Medulla oblongata (tissue), 1 donor: ENCODE measurements around the gene FAM83D.
"Not testable (repeated sequence)": the region's sequence is repeated elsewhere in the genome, so short reads cannot be mapped to it uniquely, and the experiment has no call there.

Source experiments
- DNase-seq: peaks from one replicate; pipeline ENCODE4 v3.0.0-alpha.2; 2015; ENCODE audit errors: extremely low spot score

FAM83D gene

GRCh38 chr20:38932457-38933120 lies 6.4 kb downstream of the FAM83D start:
- no peak for DNase-seq

GRCh38 chr20:38934530-38934929 lies 8.3 kb downstream of the FAM83D start:
- DNase-seq, result no peak

- no peak for DNase-seq
These were observed 9.1 kb downstream of the FAM83D start for GRCh38 chr20:38935285-38935684.

GRCh38 chr20:38935967-38936407 lies 9.8 kb downstream of the FAM83D start:
- no peak for DNase-seq

- no peak for DNase-seq
These were observed 10.8 kb downstream of the FAM83D start for GRCh38 chr20:38937000-38937399.

GRCh38 chr20:38937978-38938473 lies 11.8 kb downstream of the FAM83D start:
- no peak for DNase-seq

GRCh38 chr20:38939686-38940085 lies 13.5 kb downstream of the FAM83D start:
- no peak for DNase-seq

GRCh38 chr20:38940644-38941043 lies 14.4 kb downstream of the FAM83D start:
- DNase-seq, result no peak

GRCh38 chr20:38941726-38942389 lies 15.6 kb downstream of the FAM83D start:
- no peak for DNase-seq

GRCh38 chr20:38945012-38945411 lies 18.8 kb downstream of the FAM83D start:
- DNase-seq, result no peak

- DNase-seq, result no peak
These were observed 20.6 kb downstream of the FAM83D start for GRCh38 chr20:38946836-38947235.

GRCh38 chr20:38947931-38948362 lies 21.7 kb downstream of the FAM83D start:
- no peak for DNase-seq

- DNase-seq, result no peak
These were observed 24.0 kb downstream of the FAM83D start for GRCh38 chr20:38950254-38950653.

- DNase-seq, result no peak
These were observed 25.4 kb downstream of the FAM83D start for GRCh38 chr20:38951611-38952010.

GRCh38 chr20:38952153-38952552 lies 25.9 kb downstream of the FAM83D start:
- DNase-seq, result no peak

- DNase-seq, result no peak
These were observed 27.6 kb downstream of the FAM83D start for GRCh38 chr20:38953630-38954340.

- DNase-seq, result no peak
These were observed 31.1 kb downstream of the FAM83D start for GRCh38 chr20:38957235-38957876.

GRCh38 chr20:38957915-38958485 lies 31.8 kb downstream of the FAM83D start:
- DNase-seq, result no peak

GRCh38 chr20:38960187-38960687 lies 34.0 kb downstream of the FAM83D start:
- not testable (repeated sequence) for DNase-seq

GRCh38 chr20:38961530-38962043 lies 35.4 kb downstream of the FAM83D start:
- DNase-seq, result no peak
